HL-60/S4 (cell line): ENCODE data around the gene ATP9A.
"Not testable (repeated sequence)": the region's sequence is repeated elsewhere in the genome, so short reads cannot be mapped to it uniquely, and the experiment has no call there.

ENCODE experiments used
- in situ Hi-C: fragments of 300-500 bp; cut with MboI; formaldehyde crosslinking; loops from 2 replicates; pipeline ENCODE4 v1.14.3; 2022; ENCODE audit warnings: low sequenced_read_pairs

Gene ATP9A

DNA sequence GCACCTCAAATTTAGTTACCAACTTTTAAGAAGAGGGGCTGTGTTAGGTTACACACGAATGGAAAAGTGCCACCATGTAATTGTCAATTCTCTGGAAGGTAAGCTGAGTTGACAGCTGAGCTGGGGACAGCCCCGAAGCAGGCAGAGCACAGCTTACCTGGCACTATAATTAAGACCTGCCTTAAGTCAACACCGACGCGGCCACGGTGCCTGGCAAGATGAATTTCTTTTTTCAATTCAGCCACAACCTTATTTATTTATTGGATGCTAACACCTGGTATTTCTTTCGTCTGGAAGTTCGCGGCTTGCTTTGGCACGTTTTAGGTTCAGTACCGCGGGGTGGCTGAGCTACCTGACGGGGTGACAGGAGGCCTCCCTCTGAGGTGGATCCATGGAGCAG, 185.1 kb downstream of the ATP9A start:
- in situ Hi-C loops = no loop called here

DNA sequence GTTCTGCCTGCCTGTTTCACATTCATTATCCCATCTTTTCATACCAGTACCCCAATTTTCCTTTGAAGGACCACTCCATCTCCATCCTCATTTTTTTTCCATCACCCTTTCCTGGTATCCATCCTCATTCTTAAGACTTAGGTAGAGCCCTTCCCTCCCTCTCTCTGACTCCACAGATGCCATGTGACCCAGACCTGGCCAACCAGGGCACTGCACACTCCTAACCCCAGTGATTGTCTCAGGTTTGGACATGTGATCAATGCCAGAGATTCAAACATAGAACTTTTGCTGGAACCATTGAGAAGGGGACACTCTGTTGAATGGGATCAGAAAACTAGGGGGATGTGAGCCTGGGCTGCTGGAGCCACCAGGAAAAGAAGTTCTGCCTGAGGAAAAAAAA, 186.6 kb downstream of the ATP9A start:
- in situ Hi-C loops = no loop called here

DNA sequence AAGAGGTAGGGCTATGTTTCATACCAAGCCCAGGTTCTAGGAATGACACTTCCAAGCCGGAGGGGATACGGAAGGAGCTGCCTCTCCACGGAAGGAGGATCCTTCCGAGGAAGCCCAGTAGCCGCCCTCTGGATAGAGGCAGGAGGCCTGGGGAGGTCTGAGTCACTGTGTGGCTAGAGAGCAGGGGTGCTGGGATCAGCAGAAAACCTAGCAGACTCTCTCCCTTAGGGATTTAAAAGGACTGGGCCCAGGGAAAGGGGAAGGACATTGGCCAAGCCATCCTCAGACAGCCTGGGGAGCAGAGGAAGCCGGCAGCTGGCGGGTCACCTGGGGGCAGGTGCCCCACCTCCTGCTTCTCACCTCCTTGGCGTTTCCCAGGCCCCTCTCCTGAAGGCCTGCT, 189.1 kb downstream of the ATP9A start:
- in situ Hi-C loops = no loop called here

DNA sequence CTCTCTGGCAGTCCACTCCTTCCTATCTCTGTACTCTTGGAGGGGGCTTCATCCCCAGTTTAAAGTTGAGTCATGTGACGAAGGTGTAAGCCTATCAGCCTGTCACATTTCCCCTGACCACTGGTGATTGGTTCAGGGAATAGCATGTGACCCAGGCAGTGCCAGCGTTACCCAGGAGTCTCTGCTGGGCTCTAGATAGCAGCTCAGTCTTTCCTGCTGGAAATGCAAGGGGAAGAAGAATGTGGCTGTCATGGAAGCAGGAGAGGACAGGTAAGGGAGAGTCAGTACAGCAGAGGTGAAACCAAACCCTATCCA, 190.1 kb downstream of the ATP9A start:
- in situ Hi-C loops = no loop called here

DNA sequence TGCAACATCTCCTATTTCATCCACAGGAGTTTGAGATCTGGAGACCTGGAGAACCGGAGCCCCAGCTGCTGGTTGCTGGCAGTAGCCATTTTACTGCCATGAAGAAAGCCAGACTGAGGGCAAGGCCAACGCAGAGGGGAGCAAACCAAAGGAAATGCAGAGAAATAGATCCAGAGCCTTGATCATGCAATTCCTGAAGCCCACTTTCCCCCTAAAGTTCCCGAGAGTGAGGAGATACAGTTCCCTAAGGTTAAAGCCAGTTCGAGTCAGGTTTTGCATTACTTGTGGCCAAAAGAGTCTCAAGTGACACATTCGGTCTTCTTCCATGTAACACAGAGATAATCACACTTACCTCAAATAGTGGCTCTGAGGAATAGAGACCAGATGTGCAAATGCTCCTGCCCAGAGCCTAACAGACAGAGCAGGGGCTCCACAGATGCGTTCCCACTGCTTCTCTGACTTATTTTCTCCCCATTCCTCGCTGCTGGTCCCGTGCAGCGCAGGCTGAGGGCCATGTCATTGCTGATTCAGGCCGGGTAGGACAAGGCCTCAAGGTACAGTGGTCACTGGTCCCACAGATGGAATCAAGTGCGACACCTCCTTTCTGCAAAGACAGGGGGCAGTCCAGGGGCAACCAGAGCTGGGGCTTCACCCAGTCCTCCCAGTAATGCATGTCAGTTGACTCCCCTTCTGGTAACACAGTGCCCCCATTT, 190.6 kb downstream of the ATP9A start:
- in situ Hi-C loops = no loop called here

DNA sequence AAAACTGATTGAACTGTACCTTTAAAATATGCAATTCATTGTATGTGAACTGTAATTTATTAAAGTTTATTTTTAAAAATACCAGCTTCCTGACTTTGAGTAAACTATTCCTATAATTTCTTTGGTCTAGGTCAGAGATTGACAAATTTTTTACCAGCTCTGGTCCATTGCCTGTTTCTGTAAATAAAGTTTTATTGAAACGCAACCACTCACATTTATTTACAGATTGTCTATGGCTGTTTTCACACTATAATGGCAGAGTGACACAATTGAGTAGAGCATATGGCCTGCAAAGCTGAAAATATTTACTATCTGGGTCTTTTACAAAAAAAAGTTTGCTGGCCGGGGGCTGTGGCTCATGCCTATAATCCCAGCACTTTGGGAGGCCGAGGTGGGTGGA, 192.7 kb downstream of the ATP9A start:
- in situ Hi-C loops = no loop called here

DNA sequence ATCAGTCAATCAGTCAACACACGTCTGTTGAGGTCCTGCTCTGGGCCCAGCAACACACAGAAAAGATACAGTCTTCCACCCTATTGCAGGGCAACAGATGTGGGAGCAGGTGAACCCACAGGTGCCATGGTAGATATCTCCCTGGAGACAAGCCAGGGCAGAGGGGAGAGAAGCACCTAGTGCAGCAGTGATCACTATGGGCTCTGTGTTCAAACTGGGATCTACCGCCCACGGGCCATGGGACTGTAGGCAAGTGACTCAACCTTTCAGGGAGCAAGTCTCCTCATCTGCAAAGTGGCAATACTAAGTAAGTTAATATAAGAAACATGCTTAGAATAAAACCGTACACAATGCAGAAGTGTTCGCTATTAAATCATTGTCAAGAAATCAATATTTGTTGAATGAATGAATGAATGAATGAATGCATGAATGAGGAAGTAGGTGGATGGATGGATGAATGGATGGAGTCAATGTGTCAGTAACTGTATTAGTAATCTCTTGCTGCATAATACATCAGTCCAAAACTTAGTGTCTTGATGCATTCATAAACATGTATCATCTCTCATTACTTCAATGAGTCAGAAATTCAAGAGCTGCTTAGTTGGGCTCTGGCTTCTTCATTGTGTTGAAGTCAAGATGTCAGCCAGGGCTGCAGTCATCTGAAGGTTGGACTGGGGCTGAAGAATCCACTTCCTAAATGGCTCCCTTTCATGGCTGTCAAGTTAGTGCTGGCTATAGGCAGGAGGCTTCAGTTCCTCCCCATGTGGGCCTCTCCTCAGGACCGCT, 193.7 kb downstream of the ATP9A start:
- in situ Hi-C loops = no loop called here

DNA sequence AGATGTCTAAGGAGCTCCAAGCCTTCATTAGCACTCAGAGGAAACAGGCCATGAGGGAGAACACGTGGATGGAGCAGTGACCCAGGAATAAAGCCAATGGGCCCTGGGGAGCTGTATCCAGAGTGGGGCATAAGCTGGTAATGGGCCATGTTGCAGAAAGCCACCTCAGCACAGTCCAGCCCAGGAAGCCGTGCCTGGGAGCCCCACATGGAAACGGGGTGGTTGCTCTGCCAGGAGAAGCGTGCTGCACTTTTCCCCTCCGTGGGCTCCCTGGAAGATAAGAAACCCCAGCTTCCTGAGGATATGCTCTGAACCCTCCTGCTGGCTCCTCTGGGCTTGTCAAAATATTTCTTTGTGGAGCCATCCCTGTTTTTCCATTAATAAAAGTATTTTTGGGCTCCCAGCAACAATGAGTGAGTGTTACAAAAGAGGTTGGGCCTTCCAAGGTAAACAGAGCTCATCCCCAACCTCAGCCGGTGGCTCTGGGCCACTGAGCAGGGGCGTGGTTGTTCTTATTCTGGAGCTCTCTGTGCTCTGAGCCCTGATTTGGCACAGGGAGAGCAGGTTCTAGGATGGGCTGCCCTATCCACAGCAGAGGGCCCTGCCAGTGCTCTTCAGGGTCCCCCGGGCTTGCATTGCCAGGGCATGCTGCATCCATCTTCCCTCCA, 194.5 kb downstream of the ATP9A start:
- in situ Hi-C loops = no loop called here

DNA sequence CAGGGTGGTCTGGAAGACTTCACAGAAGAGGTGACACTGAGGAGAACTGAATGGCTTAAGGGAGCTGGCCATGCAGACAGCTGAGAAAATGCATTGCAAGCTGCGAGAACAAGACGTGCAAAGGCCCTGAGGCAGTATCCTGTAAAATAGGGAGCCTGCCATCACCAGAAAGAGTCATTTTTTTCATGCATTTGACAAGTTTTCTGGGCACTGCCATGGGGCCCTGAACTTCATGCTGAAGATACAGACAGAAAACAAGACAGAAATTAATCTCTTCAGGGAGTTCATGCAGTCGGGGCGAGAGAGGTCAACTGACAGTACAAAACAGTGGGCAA, 196.8 kb downstream of the ATP9A start:
- in situ Hi-C loops = no loop called here

DNA sequence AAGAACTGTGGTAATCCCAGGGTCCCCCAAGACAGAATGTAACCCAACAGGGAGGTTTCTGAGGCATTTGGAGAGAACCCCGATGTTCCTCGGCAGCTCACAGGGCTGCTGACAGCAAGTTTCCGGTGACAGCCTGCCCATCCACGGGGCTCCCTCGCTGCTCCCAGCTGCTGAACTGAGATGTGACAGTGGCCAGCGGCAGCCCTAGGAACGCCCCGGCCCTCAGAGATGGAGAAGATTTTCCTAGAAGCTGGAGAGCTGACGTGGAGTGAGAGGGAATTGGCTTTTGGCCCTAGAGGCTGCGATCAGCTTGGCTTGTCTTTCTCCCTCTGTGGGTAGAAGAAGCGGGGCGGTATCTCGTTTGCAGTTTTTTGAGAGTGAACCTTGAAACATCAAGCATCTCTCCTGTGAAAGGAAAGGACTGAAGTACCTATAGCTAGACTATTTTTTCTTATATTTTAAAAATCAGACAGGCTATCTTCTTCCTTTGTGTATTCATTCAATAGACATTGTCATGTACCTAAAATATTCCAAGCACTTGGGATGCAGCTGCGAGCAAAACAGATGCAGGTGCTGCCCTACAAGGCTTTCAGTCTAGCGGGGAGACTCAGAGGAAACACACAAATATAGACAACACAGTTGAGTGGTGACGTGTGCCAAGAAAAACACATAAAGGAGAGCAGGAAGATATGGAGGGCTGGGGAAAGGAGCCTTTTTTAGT, 197.3 kb downstream of the ATP9A start:
- in situ Hi-C loops = no loop called here

DNA sequence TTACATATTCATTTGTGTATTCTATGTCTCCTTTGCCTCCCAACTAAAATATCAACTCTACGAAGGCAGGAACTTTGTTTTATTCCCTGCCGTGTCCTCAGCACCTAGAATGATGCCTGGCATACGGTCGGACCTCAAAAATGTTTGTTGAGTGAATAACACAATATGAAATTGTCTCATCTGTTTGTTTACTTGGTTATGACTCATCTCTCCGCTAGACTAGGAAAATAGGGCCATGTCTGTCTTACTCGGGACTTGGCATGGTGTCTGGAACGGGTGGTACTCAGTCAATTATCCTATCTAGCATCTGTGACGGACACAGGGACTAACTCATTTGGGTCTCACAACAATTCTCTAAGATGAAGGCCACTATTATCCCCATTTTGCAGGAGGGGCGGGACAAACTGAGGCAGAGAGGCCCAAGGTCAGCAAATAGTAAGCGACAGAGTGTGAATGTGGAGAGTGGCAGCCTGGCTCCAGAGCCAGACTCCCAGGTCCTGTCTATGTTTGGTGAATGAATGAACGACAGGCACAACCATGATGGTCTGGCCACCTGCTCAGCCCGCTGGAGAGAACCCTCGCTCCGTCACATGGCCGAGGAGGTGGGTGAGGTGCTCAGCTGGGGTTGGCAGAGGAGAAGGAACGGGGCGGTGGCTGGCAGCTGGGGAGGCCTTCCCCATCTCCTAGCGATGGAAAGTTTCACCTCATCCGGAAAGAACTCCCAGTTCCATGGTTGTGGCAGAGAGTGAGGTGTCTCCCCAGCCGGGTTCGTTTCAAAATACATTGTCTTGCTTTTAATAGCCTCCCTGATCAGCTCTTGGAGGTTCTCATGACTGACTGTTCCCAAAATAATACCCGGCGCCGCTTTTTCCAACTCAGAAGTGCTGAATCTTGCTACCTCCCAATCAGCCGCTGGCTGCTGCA, 198.1 kb downstream of the ATP9A start:
- in situ Hi-C loops = no loop called here

DNA sequence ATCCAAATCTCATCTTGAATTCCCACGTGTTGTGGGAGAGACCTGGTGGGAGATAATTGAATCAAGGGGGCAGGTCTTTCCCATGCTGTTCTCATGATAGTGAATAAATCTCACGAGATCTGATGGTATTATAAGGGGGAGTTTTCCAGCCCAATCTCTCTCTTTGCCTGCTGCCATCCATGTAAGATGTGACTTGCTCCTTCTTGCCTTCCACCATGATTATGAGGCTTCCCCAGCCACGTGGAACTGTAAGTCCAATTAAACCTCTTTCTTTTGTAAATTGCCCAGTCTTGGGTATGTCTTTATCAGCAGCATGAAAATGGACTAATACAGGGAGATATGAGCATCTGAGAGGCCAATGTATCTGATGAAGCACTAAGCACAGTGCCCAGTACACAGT, 199.7 kb downstream of the ATP9A start:
- in situ Hi-C loops = not testable (repeated sequence)

DNA sequence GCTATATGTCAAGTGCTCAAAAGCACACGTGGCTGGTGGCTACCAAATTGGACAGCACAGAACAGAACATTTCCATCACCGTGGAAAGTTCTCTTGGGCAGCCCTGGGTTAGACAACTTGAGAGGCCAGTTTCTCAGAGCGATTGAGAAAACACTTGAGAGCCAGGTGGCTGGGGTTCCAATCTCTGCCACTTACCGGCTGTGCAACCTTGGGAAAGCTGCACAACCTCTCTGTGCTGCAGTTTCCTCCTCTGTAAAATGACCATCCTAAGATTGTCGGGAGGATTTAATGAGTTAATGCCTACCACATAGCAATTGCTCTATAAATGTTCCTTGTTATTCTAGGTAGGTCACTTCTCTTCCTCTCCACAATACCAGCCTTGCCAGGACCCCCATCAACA, 200.6 kb downstream of the ATP9A start:
- in situ Hi-C loops = no loop called here

DNA sequence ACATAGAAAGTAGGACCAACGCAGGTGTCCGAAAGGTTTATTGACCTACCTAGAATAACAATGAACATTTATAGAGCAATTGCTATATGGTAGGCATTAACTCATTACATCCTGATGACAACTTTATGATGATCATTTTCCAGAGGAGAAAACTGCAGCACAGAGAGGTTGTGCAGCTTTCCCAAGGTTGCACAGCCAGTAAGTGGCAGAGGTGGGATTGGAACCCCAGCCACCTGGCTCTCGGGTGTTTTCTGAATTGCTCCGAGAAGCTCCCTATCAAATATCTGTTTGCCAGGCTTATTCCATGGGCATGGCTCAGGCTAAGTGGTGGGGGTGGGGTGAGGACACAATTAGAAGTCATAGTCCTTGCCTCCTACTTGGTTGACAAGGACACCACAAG, 201.6 kb downstream of the ATP9A start:
- in situ Hi-C loops = no loop called here

DNA sequence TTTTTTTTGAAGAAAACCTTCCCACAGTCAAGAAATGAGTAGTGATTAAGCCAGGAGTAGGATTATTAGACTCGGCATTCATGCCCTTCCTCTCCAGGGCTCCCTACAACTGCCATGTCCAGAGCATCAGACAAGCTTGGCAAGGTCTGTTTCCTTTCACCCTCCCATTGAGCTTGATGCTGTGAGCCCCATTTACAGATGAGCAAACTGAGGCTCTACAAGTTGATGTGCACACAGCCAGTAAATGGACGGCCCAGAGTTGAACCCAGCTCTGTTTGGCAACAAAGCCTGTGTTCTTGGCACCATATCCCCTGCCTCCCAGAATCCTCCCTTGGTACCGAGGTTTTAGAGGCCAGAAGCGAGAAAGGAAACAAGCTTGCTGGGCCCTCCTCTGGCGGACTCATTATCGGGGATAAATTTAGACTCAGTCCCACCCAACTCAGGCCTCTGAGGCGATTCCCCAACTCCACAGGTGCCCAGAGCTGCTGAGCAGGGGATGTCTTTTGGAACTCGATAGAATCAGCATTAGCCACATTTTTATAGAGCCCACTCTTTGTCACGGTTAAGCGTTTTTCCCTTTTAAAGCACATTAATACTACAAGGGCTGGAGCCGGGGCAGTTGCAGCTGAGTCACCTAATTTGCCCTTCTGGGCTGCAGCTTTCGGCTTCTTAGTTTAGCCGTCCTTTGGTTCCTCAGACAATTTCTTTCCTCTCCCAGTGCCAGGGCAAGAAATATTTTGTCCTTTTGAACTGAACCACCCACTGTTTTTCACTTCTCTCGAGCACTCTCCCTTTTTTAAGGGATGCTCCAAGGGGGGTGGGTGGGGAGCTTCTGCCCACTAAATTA, 202.7 kb downstream of the ATP9A start:
- in situ Hi-C loops = no loop called here

DNA sequence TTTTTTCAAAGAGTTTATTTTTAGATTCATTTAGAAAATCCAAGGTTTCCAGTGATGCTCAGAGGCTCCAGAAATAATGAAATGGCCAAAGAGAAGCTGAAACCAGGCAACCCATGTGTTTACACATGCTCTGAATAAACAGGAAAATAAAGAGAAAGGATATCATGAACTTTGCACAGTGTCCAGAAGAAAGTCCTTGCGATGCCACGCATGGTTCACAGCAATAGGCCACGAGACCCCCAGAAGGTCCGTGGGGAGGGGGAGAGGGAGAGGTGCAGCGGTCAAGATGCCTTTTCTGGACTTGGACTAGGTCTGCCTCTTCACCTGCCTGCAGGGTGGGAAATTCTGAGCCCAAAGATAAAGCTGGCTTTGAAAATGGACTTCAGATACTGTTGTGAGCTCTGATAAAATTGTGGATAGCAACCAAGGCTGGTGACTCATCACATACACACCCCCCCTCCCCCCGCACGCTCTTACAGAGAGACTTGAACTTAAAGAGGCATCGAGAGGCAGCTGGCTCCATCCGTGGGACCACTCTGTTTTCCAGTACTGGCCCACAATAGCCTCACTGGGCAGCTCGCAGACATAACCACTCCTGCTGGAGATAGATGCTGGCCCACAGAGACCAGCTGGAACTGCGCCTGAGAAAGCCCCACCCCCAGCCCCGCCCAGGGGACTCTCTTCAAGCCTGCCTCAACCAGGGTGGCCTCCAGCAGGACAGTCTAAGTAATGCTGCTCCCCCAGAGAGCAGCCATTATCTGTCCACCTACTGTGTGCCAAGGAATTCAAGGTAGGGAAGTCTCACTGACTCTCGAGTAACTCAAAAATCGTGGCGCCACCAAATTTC, 204.5 kb downstream of the ATP9A start:
- in situ Hi-C loops = no loop called here

DNA sequence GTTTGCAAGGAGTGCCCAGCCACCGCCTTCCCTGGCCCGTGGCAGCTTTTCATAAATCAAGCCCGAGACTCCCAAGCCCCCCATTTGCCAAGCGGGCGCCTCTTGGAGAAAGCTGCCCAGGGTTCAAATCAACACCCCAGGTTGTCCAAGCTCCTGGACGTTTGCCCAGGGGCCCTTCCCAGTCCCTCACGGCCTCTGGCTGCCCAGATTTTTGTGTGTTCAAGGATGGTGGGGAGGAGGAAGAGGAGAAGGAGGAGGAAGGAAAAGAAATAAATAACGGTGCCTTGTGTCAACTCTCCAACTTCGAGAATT, 205.1 kb downstream of the ATP9A start:
- in situ Hi-C loops = no loop called here

DNA sequence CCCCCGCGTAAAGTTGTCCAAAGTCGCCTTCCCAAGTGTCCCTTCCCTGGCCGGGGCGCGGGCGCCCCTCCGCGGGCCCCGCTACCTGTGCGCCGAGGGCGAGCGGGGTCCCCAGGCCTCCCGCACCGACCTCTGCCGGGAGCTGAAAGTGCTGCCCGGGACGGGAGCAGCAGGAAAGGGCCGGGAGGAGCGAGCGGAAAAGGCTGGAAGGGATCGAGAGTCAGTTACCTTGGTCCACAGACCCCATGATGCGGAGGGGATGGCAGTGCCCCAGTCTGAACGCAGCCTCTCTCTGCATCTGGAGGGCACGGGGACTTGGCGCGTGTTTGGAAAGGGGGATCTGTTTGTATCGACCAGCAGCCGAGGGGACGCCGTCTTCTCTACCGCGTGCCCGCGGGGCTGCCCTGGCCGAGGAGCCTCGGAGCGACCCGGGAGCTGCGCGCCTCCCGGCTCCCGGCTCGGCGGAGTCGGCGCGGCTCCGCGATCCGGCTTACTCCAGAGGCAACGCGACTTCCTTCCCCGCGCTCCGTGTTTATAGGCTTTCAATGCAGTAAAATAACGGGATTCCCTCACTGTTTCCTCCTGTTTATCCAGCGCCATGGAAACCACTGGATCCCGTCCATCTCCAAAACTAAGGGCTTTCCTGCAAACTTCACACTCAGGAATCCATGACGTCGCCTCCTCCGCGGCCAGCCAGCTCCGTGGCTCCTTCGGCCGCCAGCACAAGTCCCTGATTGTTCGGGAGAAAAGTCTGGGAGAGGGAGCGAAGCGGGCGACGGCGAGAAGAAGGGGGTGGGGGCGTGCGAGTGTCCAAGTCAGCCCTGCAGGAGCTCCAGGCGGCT, 205.6 kb downstream of the ATP9A start:
- in situ Hi-C loops = no loop called here
